ENCODE results near the gene CFAP97. TPM values are rescaled to one million over a fixed set of nuclear protein-coding genes. Genes with fewer than 3 reads are reported as not detected.
A peak's percentile ranks its signal among the peaks of the same experiment; 100 is the strongest.

Gene CFAP97
- total RNA-seq, 1 donor = 74.3 TPM

- H3K4me3 ChIP-seq (ENCODE audit: low read depth, low read length) = no peak overlapping the region
- TF ChIP-seq CTCF (IDR thresholded peaks at IDR 0.05; ENCODE audit: insufficient read depth, low read length) = no peak
- no peak for DNase-seq (ENCODE audit: low read depth)
These were observed 65.6 kb downstream of the CFAP97 start for GRCh38 chr4:185138161-185138560.

GRCh38 chr4:185137233-185137925, 66.4 kb downstream of the CFAP97 start:
- no peak for TF ChIP-seq CTCF (IDR thresholded peaks at IDR 0.05; ENCODE audit: insufficient read depth, low read length)
- DNase-seq (ENCODE audit: low read depth) = no peak
- H3K4me3 ChIP-seq (ENCODE audit: low read depth, low read length) = no peak overlapping the region

GRCh38 chr4:185134307-185134869, 69.4 kb downstream of the CFAP97 start:
- peak; percentile 56 for TF ChIP-seq CTCF (IDR thresholded peaks at IDR 0.05; ENCODE audit: insufficient read depth, low read length)
- no peak overlapping the region for H3K4me3 ChIP-seq (ENCODE audit: low read depth, low read length)

GRCh38 chr4:185128272-185129119, 75.3 kb downstream of the CFAP97 start:
- DNase-seq (ENCODE audit: low read depth) = no peak
- no peak for TF ChIP-seq CTCF (IDR thresholded peaks at IDR 0.05; ENCODE audit: insufficient read depth, low read length)
- peak overlapping the region; percentile 59 for H3K4me3 ChIP-seq (ENCODE audit: low read depth, low read length)

More at GRCh38 chr4:185134307-185134869, 69.4 kb downstream of the CFAP97 start:
- DNase-seq (ENCODE audit: low read depth) = peak; percentile 77

GRCh38 chr4:185127021-185127925, 76.5 kb downstream of the CFAP97 start:
- DNase-seq (ENCODE audit: low read depth) = no peak

More at GRCh38 chr4:185127021-185127925, 76.5 kb downstream of the CFAP97 start:
- H3K4me3 ChIP-seq (ENCODE audit: low read depth, low read length) = peak overlapping the region; percentile 61
- TF ChIP-seq CTCF (IDR thresholded peaks at IDR 0.05; ENCODE audit: insufficient read depth, low read length) = no peak

Measured in fibroblast of the aortic adventitia (primary cell).